ENCODE results near the gene CEP95. TPM values are rescaled to one million over a fixed set of nuclear protein-coding genes. Genes with fewer than 3 reads are reported as not detected.

Gene CEP95
- total RNA-seq, 1 donor, result 26.3 TPM

DNA sequence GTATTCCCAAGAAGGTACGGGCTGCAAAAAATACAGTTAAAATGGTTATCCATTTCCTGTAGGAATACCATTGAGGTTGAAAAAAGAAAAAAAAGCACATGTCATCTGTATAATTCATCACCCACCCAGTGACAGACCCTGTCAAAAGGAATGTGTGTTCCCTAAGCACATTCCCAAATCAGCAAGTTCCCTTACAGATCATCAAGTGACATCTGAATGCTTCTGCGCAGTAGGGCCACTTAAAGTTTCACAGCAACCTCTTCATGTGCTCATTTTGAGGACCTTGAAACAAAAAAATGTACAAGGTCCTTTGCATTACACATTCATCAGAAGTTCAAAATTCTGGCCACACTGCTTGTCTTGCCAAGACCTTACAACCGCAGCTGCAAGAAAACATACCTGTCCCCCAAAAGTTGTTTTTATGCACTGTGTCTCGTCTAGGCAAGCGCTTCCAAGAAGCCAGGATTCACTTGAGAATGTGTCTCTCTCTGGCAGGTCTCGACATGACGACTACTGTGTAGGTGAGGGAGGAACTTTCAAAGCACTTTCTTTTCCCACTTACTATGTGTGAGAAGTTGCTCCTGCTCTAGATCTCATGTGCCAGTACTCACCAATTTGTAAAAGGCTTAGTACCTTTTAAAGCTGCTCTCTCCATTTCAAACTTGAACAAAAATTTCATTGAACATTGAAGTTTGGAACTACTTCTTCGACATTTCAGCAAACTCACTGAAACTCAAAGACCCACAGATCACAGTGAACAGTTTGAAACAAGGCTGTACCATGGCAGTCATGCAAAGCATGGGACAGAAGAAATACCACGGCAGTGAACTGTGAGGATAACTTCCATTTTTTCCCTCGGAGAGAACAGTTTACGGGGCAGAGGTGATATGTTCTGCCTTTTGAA, 5.7 kb upstream of the CEP95 start:
- no peak for DNase-seq (ENCODE audit: low read depth)
- no peak overlapping the region for H3K4me3 ChIP-seq (ENCODE audit: low read depth, low read length)
- TF ChIP-seq CTCF (IDR thresholded peaks at IDR 0.05; ENCODE audit: insufficient read depth, low read depth, low read length), result no peak

- no peak for DNase-seq (ENCODE audit: low read depth)
- TF ChIP-seq CTCF (IDR thresholded peaks at IDR 0.05; ENCODE audit: insufficient read depth, low read depth, low read length), result no peak
- no peak overlapping the region for H3K4me3 ChIP-seq (ENCODE audit: low read depth, low read length)
Observed at GRCh38 chr17:64502021-64502420, 4.8 kb upstream of the CEP95 start.

DNA sequence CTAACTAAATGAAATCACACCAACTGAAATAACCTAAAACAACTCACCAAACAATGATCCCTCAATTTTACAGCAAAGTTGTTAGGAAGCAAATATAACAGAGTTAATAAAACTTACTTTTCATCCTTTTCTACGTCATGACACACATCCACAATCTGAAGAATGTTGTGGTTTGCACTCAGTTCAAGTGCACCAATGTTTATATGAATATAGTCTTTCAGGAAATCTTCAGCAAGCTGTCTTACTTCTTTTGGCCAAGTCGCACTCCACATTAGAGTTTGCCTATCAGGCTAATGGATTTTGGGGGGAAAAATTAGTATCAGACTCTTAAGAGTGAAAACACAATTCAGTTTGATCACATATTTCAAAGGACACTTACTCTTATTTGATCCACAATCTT, 4.0 kb upstream of the CEP95 start:
- TF ChIP-seq CTCF (IDR thresholded peaks at IDR 0.05; ENCODE audit: insufficient read depth, low read depth, low read length), result no peak
- peak; percentile 52 for DNase-seq (ENCODE audit: low read depth)
- H3K4me3 ChIP-seq (ENCODE audit: low read depth, low read length), result no peak overlapping the region

DNA sequence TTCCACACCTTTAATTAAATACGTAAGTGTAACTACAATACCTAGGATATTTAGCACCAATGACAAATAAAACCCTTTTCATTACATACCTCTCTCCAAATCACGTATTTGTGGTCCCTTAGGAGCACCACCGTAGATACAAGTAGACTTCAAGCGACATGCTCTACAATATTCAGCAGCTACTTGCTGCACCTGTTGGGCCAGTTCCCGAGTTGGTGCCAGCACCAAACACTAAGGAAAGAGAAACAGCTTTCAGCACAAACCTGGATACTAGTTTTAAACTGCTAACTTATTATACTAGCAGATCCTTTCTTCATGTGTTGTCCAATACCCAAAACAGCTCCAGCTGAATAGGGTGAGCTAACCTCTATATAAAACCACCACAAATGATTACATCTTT, 3.4 kb upstream of the CEP95 start:
- DNase-seq (ENCODE audit: low read depth), result no peak
- no peak for TF ChIP-seq CTCF (IDR thresholded peaks at IDR 0.05; ENCODE audit: insufficient read depth, low read depth, low read length)
- H3K4me3 ChIP-seq (ENCODE audit: low read depth, low read length), result peak overlapping the region; percentile 10

DNA sequence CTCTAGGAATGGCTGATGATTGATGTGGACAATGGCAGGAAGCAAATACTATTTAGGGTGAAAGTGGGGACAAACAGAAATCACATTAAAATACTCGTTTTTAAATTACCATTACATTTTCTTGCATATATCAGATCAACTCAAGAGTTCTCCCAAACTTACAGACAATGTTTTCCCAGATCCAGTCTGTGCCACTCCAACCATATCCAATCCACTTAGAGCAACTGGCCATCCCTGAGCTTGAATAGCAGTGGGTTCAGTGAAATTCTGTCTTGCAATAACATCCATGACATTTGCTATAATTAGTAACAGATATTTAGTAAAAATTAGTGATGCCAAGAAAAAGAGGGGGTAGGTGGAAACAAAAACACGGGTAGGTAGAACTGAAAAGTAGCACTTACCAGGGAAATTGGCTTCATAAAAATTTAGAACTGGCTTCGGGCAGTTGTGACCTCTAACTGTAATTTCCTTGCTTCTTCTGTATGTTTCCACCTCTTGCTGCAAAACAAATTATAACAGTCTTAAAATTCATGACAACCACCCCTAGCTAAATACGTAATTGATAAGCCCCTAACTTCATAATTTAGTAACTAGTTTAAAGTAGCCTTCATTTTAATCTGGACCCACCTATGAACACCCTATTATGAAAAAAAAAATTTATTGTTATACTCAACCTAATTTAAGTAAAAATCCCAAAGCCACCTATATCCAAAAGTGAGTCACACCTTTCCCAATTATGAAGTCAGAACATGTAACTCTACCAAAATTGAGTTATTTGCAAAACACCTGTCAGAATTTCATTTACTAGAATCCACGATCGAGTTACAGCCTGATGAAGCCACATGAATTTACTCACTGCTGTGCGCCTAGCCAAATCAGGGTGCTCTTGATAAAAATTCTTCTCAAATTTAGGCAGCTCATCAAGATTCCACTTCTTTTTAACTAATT, 2.7 kb upstream of the CEP95 start:
- peak; percentile 17 for DNase-seq (ENCODE audit: low read depth)
- H3K4me3 ChIP-seq (ENCODE audit: low read depth, low read length), result peak overlapping the region; percentile 99
- no peak for TF ChIP-seq CTCF (IDR thresholded peaks at IDR 0.05; ENCODE audit: insufficient read depth, low read depth, low read length)

DNA sequence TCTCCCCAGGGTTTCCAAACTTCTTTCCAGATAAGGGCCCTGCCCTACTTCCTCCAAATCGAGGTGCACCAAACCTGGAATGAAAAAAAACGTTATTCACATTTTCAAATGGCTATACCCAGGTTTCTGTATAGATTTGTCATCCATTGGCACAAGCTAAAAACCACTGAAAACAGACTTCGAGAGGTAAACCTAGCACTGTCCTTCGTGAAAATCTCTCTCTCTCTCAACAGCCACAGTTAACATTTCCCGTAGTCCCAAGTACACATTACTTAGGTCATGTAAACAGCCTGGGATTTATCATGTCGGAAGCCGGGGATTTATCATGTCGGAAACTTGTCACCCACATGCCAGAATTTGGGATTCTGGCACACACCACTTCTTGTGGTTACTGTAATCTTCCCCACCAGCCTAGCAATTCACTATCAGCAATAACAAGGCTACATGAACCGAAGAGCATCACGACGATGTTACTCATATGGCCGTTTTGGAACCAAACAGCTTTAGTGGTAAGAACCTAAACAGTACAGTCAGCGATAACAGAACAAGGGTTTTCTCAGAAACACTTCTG, 1.9 kb upstream of the CEP95 start:
- no peak for TF ChIP-seq CTCF (IDR thresholded peaks at IDR 0.05; ENCODE audit: insufficient read depth, low read depth, low read length)

More for the DNA sequence above, 1.9 kb upstream of the CEP95 start:
- peak; percentile 91 for DNase-seq (ENCODE audit: low read depth)
- H3K4me3 ChIP-seq (ENCODE audit: low read depth, low read length), result peak overlapping the region; percentile 99

Data from fibroblast of villous mesenchyme (primary cell).